GM19455 (cell line): ENCODE data around the gene IFT122.

Experiments
- ATAC-seq: cut with Tn5 transposase; IDR thresholded peaks from one replicate; pipeline ENCODE4 v1.9.1; 2021; ENCODE audit not compliant: unreplicated experiment

IFT122 gene

DNA sequence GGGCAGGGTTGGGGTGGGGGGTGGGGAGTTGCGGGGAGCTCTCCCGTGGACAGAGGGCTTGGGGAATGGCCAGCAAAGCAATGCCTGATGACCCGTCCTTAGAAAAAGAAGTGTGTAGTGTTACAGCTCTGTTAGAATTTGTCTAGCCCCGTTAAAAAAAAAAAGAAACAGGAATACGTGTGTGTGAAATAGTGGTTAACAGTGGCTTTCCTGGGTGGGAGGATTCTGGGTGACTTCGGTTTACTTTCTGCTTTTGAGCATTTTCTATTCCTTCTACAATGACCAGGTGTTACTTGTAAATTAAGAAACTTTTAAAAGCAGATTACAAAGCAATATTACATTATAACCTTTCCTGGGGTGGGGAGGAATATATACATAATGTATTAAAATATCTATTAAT lies 127.9 kb downstream of the IFT122 start:
- ATAC-seq, result no peak

DNA sequence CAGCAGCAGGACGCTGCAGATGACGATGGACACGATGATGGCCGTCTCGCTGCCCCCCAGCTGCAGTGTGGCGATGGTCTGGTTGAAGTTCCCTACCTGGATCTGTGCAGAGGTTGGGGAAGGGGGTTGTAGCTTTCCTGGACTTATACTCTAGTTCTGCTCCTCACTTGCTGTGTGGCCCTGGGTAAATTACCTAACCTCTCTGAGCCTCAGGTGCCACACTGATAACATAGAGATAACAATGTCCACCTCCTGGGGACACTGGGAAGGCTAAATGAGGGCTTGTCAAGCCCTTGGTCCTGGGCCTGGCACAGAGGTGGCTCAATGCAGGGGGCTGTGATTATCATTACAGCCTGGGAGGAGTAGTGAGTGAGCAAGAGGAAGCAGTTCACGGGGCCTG lies 129.8 kb downstream of the IFT122 start:
- no peak for ATAC-seq
